Fibroblast of pulmonary artery (primary cell): ENCODE measurements around the gene EPN3.
A peak's percentile ranks its signal among the peaks of the same experiment; 100 is the strongest.

Experiments
- DNase-seq: peaks from one replicate; pipeline ENCODE4 v3.0.0-alpha.2; 2010; ENCODE audit warnings: low read depth
- H3K4me3 ChIP-seq: replicated peaks from 2 replicates; pipeline ENCODE4 v1.5.1; 2011; ENCODE audit warnings: low read depth, mild to moderate bottlenecking, control low read depth, low read length, moderate library complexity
- CTCF ChIP-seq: IDR thresholded peaks from 2 replicates; pipeline ENCODE4 v1.5.1; 2011; ENCODE audit warnings: mild to moderate bottlenecking, control low read depth, low read length, inconsistent platforms; ENCODE audit errors: missing control alignments

The EPN3 gene

GRCh38 chr17:50556803-50557202, 24.3 kb downstream of the EPN3 start:
- no peak for TF ChIP-seq CTCF
- no peak overlapping the region for H3K4me3 ChIP-seq
- DNase-seq: no peak

GRCh38 chr17:50557630-50558029, 25.1 kb downstream of the EPN3 start:
- no peak for DNase-seq
- no peak for TF ChIP-seq CTCF
- no peak overlapping the region for H3K4me3 ChIP-seq

GRCh38 chr17:50558091-50558490, 25.6 kb downstream of the EPN3 start:
- TF ChIP-seq CTCF: no peak
- no peak for DNase-seq
- no peak overlapping the region for H3K4me3 ChIP-seq

- DNase-seq: no peak
- TF ChIP-seq CTCF: no peak
- no peak overlapping the region for H3K4me3 ChIP-seq
Measured at GRCh38 chr17:50558581-50558940, 26.0 kb downstream of the EPN3 start.

GRCh38 chr17:50558941-50559614, 26.5 kb downstream of the EPN3 start:
- H3K4me3 ChIP-seq: no peak overlapping the region
- TF ChIP-seq CTCF: no peak
- no peak for DNase-seq

- TF ChIP-seq CTCF: no peak
- H3K4me3 ChIP-seq: peak overlapping the region; percentile 46
- DNase-seq: peak; percentile 46
Measured at GRCh38 chr17:50559674-50560184, 27.2 kb downstream of the EPN3 start.
